Mesenchymal stem cell (in vitro differentiated cells and primary cell): ENCODE measurements around the gene ASAH2.

Experiments used
- DNase-seq: peaks from one replicate; pipeline ENCODE4 v3.0.0-alpha.2; 2013
- H2AFZ ChIP-seq: one replicate; pipeline ENCODE4 v1.6.1; 2013; ENCODE audit warnings: low read depth, mild to moderate bottlenecking, control low read depth, inconsistent platforms, low read length, moderate library complexity
- H2AK5ac ChIP-seq: 2 replicates; pipeline ENCODE4 v1.6.1; 2013; ENCODE audit warnings: low read length, moderate library complexity, mild to moderate bottlenecking, inconsistent platforms; ENCODE audit not compliant: severe bottlenecking
- H2BK120ac ChIP-seq: one replicate; pipeline ENCODE4 v1.6.1; 2013; ENCODE audit warnings: low read depth, mild to moderate bottlenecking, inconsistent platforms, low read length, moderate library complexity
- H2BK12ac ChIP-seq, 2 experiments: one replicate each; pipeline ENCODE4 v1.6.1; 2013; ENCODE audit warnings: inconsistent platforms in 2 of 2, low read length in 2 of 2, mild to moderate bottlenecking in 2 of 2, moderate library complexity in 2 of 2, control low read depth in 1 of 2
- H2BK15ac ChIP-seq: one replicate; pipeline ENCODE4 v1.6.1; 2013; ENCODE audit warnings: mild to moderate bottlenecking, low read depth, inconsistent platforms; ENCODE audit not compliant: poor library complexity, severe bottlenecking
- H2BK5ac ChIP-seq: 2 replicates; pipeline ENCODE4 v1.6.1; 2013; ENCODE audit warnings: low read depth, mild to moderate bottlenecking, low read length, control low read depth, inconsistent platforms; ENCODE audit not compliant: poor library complexity, severe bottlenecking
- H3K14ac ChIP-seq, 2 experiments: one replicate each; pipeline ENCODE4 v1.6.1; 2013; ENCODE audit warnings: inconsistent platforms in 2 of 2, low read length in 2 of 2, control low read depth in 1 of 2, mild to moderate bottlenecking in 1 of 2, moderate library complexity in 1 of 2
- H3K18ac ChIP-seq, 2 experiments: one replicate each; pipeline ENCODE4 v1.6.1; 2013; ENCODE audit warnings: inconsistent platforms in 2 of 2, low read length in 2 of 2, control low read depth in 1 of 2, low read depth in 1 of 2, mild to moderate bottlenecking in 1 of 2
- H3K23ac ChIP-seq, 2 experiments: one replicate each; pipeline ENCODE4 v1.6.1; 2013; ENCODE audit warnings: inconsistent platforms in 2 of 2, low read length in 2 of 2, mild to moderate bottlenecking in 2 of 2, moderate library complexity in 2 of 2, control low read depth in 1 of 2
- H3K27ac ChIP-seq: 2 replicates; pipeline ENCODE4 v1.5.1; 2013; ENCODE audit warnings: mild to moderate bottlenecking, moderate library complexity, low read length, control low read depth, inconsistent platforms; ENCODE audit not compliant: poor library complexity, severe bottlenecking
- H3K27me3 ChIP-seq, 2 experiments: 2 replicates each; pipeline versions ENCODE4 v1.6.1 to v1.7.0; 2013; ENCODE audit warnings: low read length in 2 of 2, mild to moderate bottlenecking in 2 of 2, moderate library complexity in 2 of 2, control low read depth in 1 of 2, inconsistent platforms in 1 of 2; ENCODE audit not compliant: control insufficient read depth in 1 of 2, insufficient read depth in 1 of 2
- H3K36me3 ChIP-seq, 2 experiments: 2 replicates each; pipeline versions ENCODE4 v1.6.1 to v1.7.0; 2013; ENCODE audit warnings: low read length in 2 of 2, control low read depth in 1 of 2, inconsistent platforms in 1 of 2, low read depth in 1 of 2, mild to moderate bottlenecking in 1 of 2; ENCODE audit not compliant: insufficient read depth in 2 of 2, control insufficient read depth in 1 of 2
- H3K4ac ChIP-seq, 2 experiments: one replicate each; pipeline ENCODE4 v1.6.1; 2013; ENCODE audit warnings: inconsistent platforms in 2 of 2, low read length in 2 of 2, mild to moderate bottlenecking in 2 of 2, moderate library complexity in 2 of 2, control low read depth in 1 of 2, low read depth in 1 of 2
- H3K4me1 ChIP-seq: 2 replicates; pipeline ENCODE4 v1.6.1; 2013; ENCODE audit warnings: low read depth, low read length, control low read depth; ENCODE audit not compliant: control insufficient read depth, insufficient read depth
- H3K4me2 ChIP-seq: 2 replicates; pipeline ENCODE4 v1.6.1; 2013; ENCODE audit warnings: low read length, mild to moderate bottlenecking, inconsistent platforms; ENCODE audit not compliant: poor library complexity, severe bottlenecking
- H3K4me3 ChIP-seq, 2 experiments: 2 replicates each; pipeline versions ENCODE4 v1.5.1 to v1.7.0; 2013; ENCODE audit warnings: low read length in 2 of 2, mild to moderate bottlenecking in 2 of 2, control low read depth in 1 of 2, low read depth in 1 of 2; ENCODE audit not compliant: insufficient read depth in 1 of 2
- H3K79me1 ChIP-seq: replicated peaks from 2 replicates; pipeline ENCODE4 v1.6.1; 2013; ENCODE audit warnings: mild to moderate bottlenecking, control low read depth, low read length, inconsistent platforms; ENCODE audit not compliant: poor library complexity, severe bottlenecking
- H3K9ac ChIP-seq: 2 replicates; pipeline ENCODE4 v1.7.0; 2013; ENCODE audit warnings: mild to moderate bottlenecking, low read length, moderate library complexity
- H3K9me3 ChIP-seq: 2 replicates; pipeline ENCODE4 v1.7.0; 2013; ENCODE audit warnings: mild to moderate bottlenecking, low read length; ENCODE audit not compliant: control insufficient read depth
- H4K8ac ChIP-seq: one replicate; pipeline ENCODE4 v1.6.1; 2013; ENCODE audit warnings: inconsistent platforms, mild to moderate bottlenecking, low read length, moderate library complexity
- H4K91ac ChIP-seq: one replicate; pipeline ENCODE4 v1.6.1; 2013; ENCODE audit warnings: mild to moderate bottlenecking, low read length, inconsistent platforms
- WGBS: methylation state at CpG from one replicate; pipeline ENCODE4 v1.1.7; 2013; ENCODE audit warnings: mixed read lengths; 5-methylcytosine and 5-hydroxymethylcytosine counted together

Gene ASAH2

GRCh38 chr10:50231515-50232260 lies 19.6 kb downstream of the ASAH2 start:
- no peak overlapping the region for H3K27ac ChIP-seq

GRCh38 chr10:50229460-50229859 lies 21.9 kb downstream of the ASAH2 start:
- Histone ChIP-seq H3K9ac (no peak overlapping the region), H3K27me3 (peaks cover under 1 to 23% of the 10 kb centered on the region in 2 experiments), H3K14ac (no peak overlapping the region), H3K23ac (no peak overlapping the region), H2BK12ac (no peak overlapping the region), H3K27ac (no peak overlapping the region), H3K4me1 (no peaks in the 10 kb centered on the region), H3K4me2 (no peak overlapping the region), H3K36me3 (no peaks in the 10 kb centered on the region), H2AK5ac (no peak overlapping the region), H3K18ac (no peak overlapping the region), H3K9me3 (no peaks in the 10 kb centered on the region), H2BK120ac (no peak overlapping the region), H2BK15ac (no peak overlapping the region), H3K4ac (no peak overlapping the region), H2AFZ (no peak overlapping the region), H3K79me1 (no peaks in the 10 kb centered on the region), H2BK5ac (no peak overlapping the region), H4K91ac (no peak overlapping the region), H3K4me3 (no peak overlapping the region), H4K8ac (no peak overlapping the region)
- 83% methylated on average over 1 of the region's 1 CpG for WGBS
- DNase-seq = no peak

More at GRCh38 chr10:50231515-50232260, 19.6 kb downstream of the ASAH2 start:
- Histone ChIP-seq H2BK15ac (no peak overlapping the region), H3K9me3 (no peaks in the 10 kb centered on the region), H2AFZ (no peak overlapping the region), H3K4me3 (no peak overlapping the region), H2AK5ac (no peak overlapping the region), H3K4me2 (no peak overlapping the region), H3K79me1 (no peaks in the 10 kb centered on the region), H4K91ac (no peak overlapping the region), H2BK5ac (no peak overlapping the region), H3K23ac (no peak overlapping the region), H4K8ac (no peak overlapping the region), H3K14ac (no peak overlapping the region), H3K27me3 (peaks cover 5 to 25% of the 10 kb centered on the region in 2 experiments), H3K36me3 (no peaks in the 10 kb centered on the region), H2BK12ac (no peak overlapping the region), H3K9ac (no peak overlapping the region), H3K4ac (no peak overlapping the region), H3K4me1 (no peaks in the 10 kb centered on the region), H2BK120ac (no peak overlapping the region), H3K18ac (no peak overlapping the region)
- DNase-seq = no peak

GRCh38 chr10:50228672-50229071 lies 22.6 kb downstream of the ASAH2 start:
- WGBS = 87% methylated on average over 4 of the region's 4 CpGs
- Histone ChIP-seq H2BK15ac (no peak overlapping the region), H3K79me1 (no peaks in the 10 kb centered on the region), H3K9ac (no peak overlapping the region), H3K23ac (no peak overlapping the region), H2AK5ac (no peak overlapping the region), H3K9me3 (no peaks in the 10 kb centered on the region), H3K4me2 (no peak overlapping the region), H4K8ac (no peak overlapping the region), H3K27ac (no peak overlapping the region), H2BK12ac (no peak overlapping the region), H3K4me1 (no peaks in the 10 kb centered on the region), H3K36me3 (no peaks in the 10 kb centered on the region), H3K27me3 (peaks cover 0 to 23% of the 10 kb centered on the region in 2 experiments), H4K91ac (no peak overlapping the region), H3K4ac (no peak overlapping the region), H2BK120ac (no peak overlapping the region), H3K4me3 (no peak overlapping the region), H2BK5ac (no peak overlapping the region), H3K14ac (no peak overlapping the region), H3K18ac (no peak overlapping the region), H2AFZ (no peak overlapping the region)
- DNase-seq = no peak

GRCh38 chr10:50226610-50227009 lies 24.7 kb downstream of the ASAH2 start:
- no peak overlapping the region for H2BK15ac ChIP-seq
- DNase-seq = no peak
- no peak overlapping the region for H4K8ac ChIP-seq
- no peak overlapping the region for H3K4me2 ChIP-seq
- H3K4me1 ChIP-seq = no peaks in the 10 kb centered on the region
- H2BK12ac ChIP-seq = no peak overlapping the region
- H2AFZ ChIP-seq = no peak overlapping the region
- H3K18ac ChIP-seq = no peak overlapping the region
- H3K79me1 ChIP-seq = no peaks in the 10 kb centered on the region
- H2BK5ac ChIP-seq = no peak overlapping the region
- H3K14ac ChIP-seq = no peak overlapping the region
- H3K27me3 ChIP-seq = peaks cover 0 to 25% of the 10 kb centered on the region in 2 experiments
- no peak overlapping the region for H3K4me3 ChIP-seq
- no peak overlapping the region for H3K23ac ChIP-seq
- H3K9me3 ChIP-seq = no peaks in the 10 kb centered on the region
- WGBS = no CpG with 5 or more reads among the region's 1 CpG
- H3K36me3 ChIP-seq = no peaks in the 10 kb centered on the region
- no peak overlapping the region for H3K9ac ChIP-seq
- H3K4ac ChIP-seq = no peak overlapping the region
- no peak overlapping the region for H3K27ac ChIP-seq
- no peak overlapping the region for H2AK5ac ChIP-seq
- no peak overlapping the region for H4K91ac ChIP-seq
- no peak overlapping the region for H2BK120ac ChIP-seq
